Measurements from ENCODE around the gene U2SURP. TPM values are rescaled to one million over a fixed set of nuclear protein-coding genes. Genes with fewer than 3 reads are reported as not detected.

The U2SURP gene
- total and polyA plus RNA-seq, 2 experiments from 2014 or later: 40.2 to 66.1 TPM

GRCh38 chr3:142966808-142967207 is 34.6 kb upstream of the U2SURP start:
- in situ Hi-C loops (cut with MboI): no loop called here
- Histone ChIP-seq H3K9me3 (ENCODE audit: low read depth) (no peaks in the 10 kb centered on the region), H3K4me1 (ENCODE audit: insufficient read depth) (no peaks in the 10 kb centered on the region), H3K27me3 (replicated peaks; ENCODE audit: insufficient read depth) (no peaks in the 10 kb centered on the region), H3K27ac (no peak overlapping the region), H3K4me2 (ENCODE audit: unreplicated experiment) (no peak overlapping the region), H3K36me3 (ENCODE audit: low read depth) (no peaks in the 10 kb centered on the region), H3K9ac (no peak overlapping the region), H2AFZ (no peak overlapping the region), H3F3A (ENCODE audit: insufficient read depth) (no peaks in the 10 kb centered on the region), H3K79me2 (ENCODE audit: insufficient read depth) (no peaks in the 10 kb centered on the region), H3K9me2 (ENCODE audit: insufficient read depth) (no peaks in the 10 kb centered on the region), H3K4me3 (no peak overlapping the region), H4K20me1 (ENCODE audit: insufficient read depth) (no peaks in the 10 kb centered on the region)
- no peak for DNase-seq
- WGBS, 2 experiments (ENCODE audit: low coverage in 1 of 2, low lambda C conversion rate in 2 of 2, missing lambda C conversion rate in 2 of 2): 100% methylated on average over 2 of the region's 2 CpGs
- TF ChIP-seq EZH2 (IDR thresholded peaks at IDR 0.05; ENCODE audit: insufficient read depth, poor library complexity, severe bottlenecking): no peak
- no peak for TF ChIP-seq EZH2phosphoT487 (IDR thresholded peaks at IDR 0.05; ENCODE audit: insufficient read depth, low read depth)

- no peak overlapping the region for H3K27ac ChIP-seq
- no peak for DNase-seq
- H3K9ac ChIP-seq: no peak overlapping the region
- no peak overlapping the region for H3K4me3 ChIP-seq
- 88% methylated on average over 4 of the region's 4 CpGs for WGBS, 2 experiments (ENCODE audit: low coverage in 1 of 2, low lambda C conversion rate in 2 of 2, missing lambda C conversion rate in 2 of 2)
- no peaks in the 10 kb centered on the region for H3K9me2 ChIP-seq (ENCODE audit: insufficient read depth)
- H3K9me3 ChIP-seq (ENCODE audit: low read depth): no peaks in the 10 kb centered on the region
- no peaks in the 10 kb centered on the region for H3K79me2 ChIP-seq (ENCODE audit: insufficient read depth)
- no peaks in the 10 kb centered on the region for H3K36me3 ChIP-seq (ENCODE audit: low read depth)
- TF ChIP-seq EZH2phosphoT487 (IDR thresholded peaks at IDR 0.05; ENCODE audit: insufficient read depth, low read depth) (no peak), EZH2 (IDR thresholded peaks at IDR 0.05; ENCODE audit: insufficient read depth, poor library complexity, severe bottlenecking) (no peak)
- H3F3A ChIP-seq (ENCODE audit: insufficient read depth): no peaks in the 10 kb centered on the region
- H4K20me1 ChIP-seq (ENCODE audit: insufficient read depth): no peaks in the 10 kb centered on the region
- in situ Hi-C loops (cut with MboI): no loop called here
- no peak overlapping the region; the same call in 1 of the 2 replicates for H2AFZ ChIP-seq
- H3K4me2 ChIP-seq (ENCODE audit: unreplicated experiment): no peak overlapping the region
- no peaks in the 10 kb centered on the region for H3K4me1 ChIP-seq (ENCODE audit: insufficient read depth)
- no peaks in the 10 kb centered on the region for H3K27me3 ChIP-seq (replicated peaks; ENCODE audit: insufficient read depth)
Measured at GRCh38 chr3:142968319-142969025, 32.9 kb upstream of the U2SURP start.

- WGBS, 2 experiments (ENCODE audit: low coverage in 1 of 2, low lambda C conversion rate in 2 of 2, missing lambda C conversion rate in 2 of 2): 76 to 92% methylated on average over 3 of the region's 3 CpGs
- Histone ChIP-seq H3K4me1 (ENCODE audit: insufficient read depth) (peaks cover 4% of the 10 kb centered on the region), H3K36me3 (ENCODE audit: low read depth) (no peaks in the 10 kb centered on the region), H4K20me1 (ENCODE audit: insufficient read depth) (no peaks in the 10 kb centered on the region), H3K27ac (no peak overlapping the region), H2AFZ (no peak overlapping the region), H3K4me3 (no peak overlapping the region), H3K27me3 (replicated peaks; ENCODE audit: insufficient read depth) (no peaks in the 10 kb centered on the region), H3F3A (ENCODE audit: insufficient read depth) (peaks cover 4% of the 10 kb centered on the region), H3K9me2 (ENCODE audit: insufficient read depth) (no peaks in the 10 kb centered on the region), H3K79me2 (ENCODE audit: insufficient read depth) (no peaks in the 10 kb centered on the region), H3K4me2 (ENCODE audit: unreplicated experiment) (no peak overlapping the region), H3K9ac (no peak overlapping the region), H3K9me3 (ENCODE audit: low read depth) (no peaks in the 10 kb centered on the region)
- in situ Hi-C loops (cut with MboI): no loop called here
- DNase-seq: no peak
- TF ChIP-seq EZH2phosphoT487 (IDR thresholded peaks at IDR 0.05; ENCODE audit: insufficient read depth, low read depth) (no peak), EZH2 (IDR thresholded peaks at IDR 0.05; ENCODE audit: insufficient read depth, poor library complexity, severe bottlenecking) (no peak)
Measured at GRCh38 chr3:142971431-142971830, 29.9 kb upstream of the U2SURP start.

- no peaks in the 10 kb centered on the region for H3K9me2 ChIP-seq (ENCODE audit: insufficient read depth)
- H3K9me3 ChIP-seq (ENCODE audit: low read depth): no peaks in the 10 kb centered on the region
- no peak overlapping the region for H3K9ac ChIP-seq
- no peak for TF ChIP-seq EZH2phosphoT487 (IDR thresholded peaks at IDR 0.05; ENCODE audit: insufficient read depth, low read depth)
- TF ChIP-seq EZH2 (IDR thresholded peaks at IDR 0.05; ENCODE audit: insufficient read depth, poor library complexity, severe bottlenecking): no peak
- in situ Hi-C loops (cut with MboI): no loop called here
- 73 to 81% methylated on average over 7 of the region's 7 CpGs for WGBS, 2 experiments (ENCODE audit: low coverage in 1 of 2, low lambda C conversion rate in 2 of 2, missing lambda C conversion rate in 2 of 2)
- no peak for DNase-seq
- peaks cover 11% of the 10 kb centered on the region for H3F3A ChIP-seq (ENCODE audit: insufficient read depth)
- no peak overlapping the region for H3K27ac ChIP-seq
- H3K4me1 ChIP-seq (ENCODE audit: insufficient read depth): peaks cover 10% of the 10 kb centered on the region
- no peaks in the 10 kb centered on the region for H3K79me2 ChIP-seq (ENCODE audit: insufficient read depth)
- no peaks in the 10 kb centered on the region for H4K20me1 ChIP-seq (ENCODE audit: insufficient read depth)
- H3K4me2 ChIP-seq (ENCODE audit: unreplicated experiment): no peak overlapping the region
- H3K27me3 ChIP-seq (replicated peaks; ENCODE audit: insufficient read depth): no peaks in the 10 kb centered on the region
- no peak overlapping the region for H3K4me3 ChIP-seq
- H2AFZ ChIP-seq: no peak overlapping the region
- no peaks in the 10 kb centered on the region for H3K36me3 ChIP-seq (ENCODE audit: low read depth)
Measured at GRCh38 chr3:142972092-142972753, 29.1 kb upstream of the U2SURP start.

All from GM23248 (cell line).